NCI-H510A treated with DMSO at 0.1 percent for 48 hours (cell line): ENCODE results near the gene DCC.
"Not testable (repeated sequence)": the region's sequence is repeated elsewhere in the genome, so short reads cannot be mapped to it uniquely, and the experiment has no call there.

Experiments
- DNase-seq: peaks from one replicate; lab custom pipeline; 2025; lab: John Stamatoyannopoulos, UW

The DCC gene

GRCh38 chr18:52352920-52353319 is 12.9 kb downstream of the DCC start:
- DNase-seq = no peak

DNA sequence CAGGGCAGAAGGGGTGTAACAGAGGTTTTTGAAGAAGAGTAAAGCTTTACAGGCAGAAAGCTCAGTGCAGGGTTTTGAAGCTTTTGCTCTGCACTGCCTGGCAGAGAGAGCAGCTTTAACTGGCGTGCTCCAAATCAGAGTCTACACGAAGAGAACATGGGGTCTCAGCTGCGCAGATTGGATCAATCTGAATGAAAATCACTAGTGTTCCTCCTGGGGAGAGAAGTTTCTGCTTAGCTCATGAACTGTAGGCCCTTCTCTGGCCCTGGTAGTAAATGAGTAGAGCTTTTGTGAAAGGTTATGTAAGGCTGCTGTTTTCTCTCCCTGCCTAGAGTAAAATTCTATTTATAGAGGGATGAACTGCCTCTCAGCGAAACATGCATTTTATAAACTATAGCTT is 13.6 kb downstream of the DCC start:
- no peak for DNase-seq

DNA sequence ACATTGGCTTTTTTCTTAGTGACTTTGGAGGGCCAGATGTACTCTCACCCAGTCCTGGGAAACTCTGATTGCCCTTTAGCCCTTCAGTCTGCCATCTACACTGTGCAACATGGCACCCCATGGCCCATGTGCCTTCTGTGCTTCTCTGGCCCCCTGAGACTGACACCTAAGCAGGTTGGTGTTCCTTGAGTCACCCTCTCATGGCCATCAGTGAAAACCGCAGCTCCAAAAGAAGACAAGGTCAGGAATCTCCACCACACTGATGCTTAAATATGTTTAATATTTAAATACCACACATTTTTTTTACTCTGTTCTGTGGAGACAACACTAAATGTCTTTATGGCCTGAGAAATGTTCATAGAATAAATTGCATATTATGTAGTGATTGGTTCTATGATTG is 23.9 kb downstream of the DCC start:
- no peak for DNase-seq

DNA sequence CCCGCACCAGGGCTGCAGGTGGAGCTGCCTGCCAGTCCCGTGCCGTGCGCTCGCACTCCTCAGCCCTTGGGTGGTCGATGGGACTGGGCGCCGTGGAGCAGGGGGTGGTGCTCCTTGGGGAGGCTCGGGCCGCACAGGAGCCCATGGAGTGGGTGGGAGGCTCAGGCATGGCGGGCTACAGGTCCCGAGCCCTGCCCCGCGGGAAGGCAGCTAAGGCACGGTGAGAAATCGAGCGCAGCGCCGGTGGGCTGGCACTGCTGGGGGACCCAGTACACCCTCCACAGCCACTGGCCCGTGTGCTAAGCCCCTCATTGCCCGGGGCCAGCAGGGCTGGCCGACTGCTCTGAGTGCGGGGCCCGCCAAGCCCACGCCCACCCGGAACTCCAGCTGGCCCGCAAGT is 26.9 kb downstream of the DCC start:
- DNase-seq = not testable (repeated sequence)

DNA sequence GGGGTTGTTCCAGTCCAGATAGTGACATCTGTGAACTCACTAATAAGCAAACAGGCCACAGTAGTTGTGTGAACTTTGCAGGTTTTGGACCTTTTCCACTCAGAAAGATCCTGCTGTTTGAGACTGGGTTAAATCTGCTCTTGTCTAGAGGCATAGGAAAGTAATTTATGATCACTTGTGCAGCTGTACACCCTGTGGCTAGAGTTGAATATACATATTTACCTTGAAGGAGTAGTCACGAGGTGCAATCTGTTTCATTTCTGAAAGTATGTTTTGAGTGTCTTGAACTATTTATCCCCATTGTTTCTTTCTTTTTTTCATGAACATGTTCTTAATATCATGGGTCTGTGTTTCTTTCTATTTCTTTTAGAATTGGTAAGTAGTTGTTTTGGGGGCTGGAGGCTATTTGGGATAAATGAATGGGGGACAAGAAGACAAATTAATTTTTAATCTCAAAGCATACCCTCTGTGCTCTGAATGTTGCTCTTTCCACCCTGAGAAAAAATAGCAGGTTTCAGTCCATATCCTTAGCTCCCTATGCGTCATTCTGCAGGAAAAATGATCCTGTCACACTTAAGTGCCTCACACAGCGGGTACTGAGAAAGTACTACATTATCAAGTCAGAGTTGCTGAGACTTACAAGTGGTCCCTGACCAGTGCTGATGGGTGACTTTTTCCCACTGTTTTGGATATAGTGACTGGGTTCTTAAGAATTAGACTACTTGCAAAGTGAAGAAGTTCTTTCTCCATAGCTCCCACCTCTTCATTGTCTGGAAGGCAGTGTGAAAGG is 28.2 kb downstream of the DCC start:
- DNase-seq = no peak

DNA sequence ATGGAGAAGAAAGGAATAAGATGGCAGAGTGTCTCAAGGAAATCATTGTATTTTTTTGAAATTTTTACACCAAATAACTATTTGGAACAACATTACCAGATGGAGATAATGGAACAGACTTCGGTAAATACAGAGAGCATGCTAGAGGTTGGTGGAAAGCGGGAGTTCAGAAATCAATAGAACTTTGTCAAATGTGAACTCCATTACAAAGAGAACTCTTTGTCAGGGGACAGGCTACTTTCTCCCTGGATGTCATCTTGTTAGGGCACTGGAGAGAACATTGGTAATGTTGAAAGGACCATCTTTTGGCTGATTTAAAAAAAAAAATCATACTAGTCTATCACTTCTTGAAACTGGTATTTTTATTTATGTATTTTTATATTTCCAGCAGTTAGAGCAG is 30.8 kb downstream of the DCC start:
- no peak for DNase-seq

DNA sequence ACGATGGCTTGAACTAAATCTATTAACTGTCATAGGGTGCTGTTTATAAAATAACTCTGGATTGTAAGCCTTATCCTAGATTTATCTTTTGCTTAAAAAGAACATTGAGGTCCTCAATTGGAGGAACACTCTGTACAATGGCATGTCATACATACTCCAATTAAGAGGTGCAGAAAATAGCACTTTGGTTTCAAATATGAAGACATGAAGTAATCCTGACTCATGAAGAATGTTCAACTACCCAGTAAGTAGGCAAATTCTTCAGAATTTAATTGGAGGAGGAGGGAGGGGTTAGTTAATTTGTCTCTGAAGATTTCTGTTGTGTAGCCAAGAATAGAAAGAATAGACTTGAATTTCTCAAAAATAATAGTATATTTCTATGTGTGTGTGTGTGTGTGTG is 36.1 kb downstream of the DCC start:
- DNase-seq = no peak

DNA sequence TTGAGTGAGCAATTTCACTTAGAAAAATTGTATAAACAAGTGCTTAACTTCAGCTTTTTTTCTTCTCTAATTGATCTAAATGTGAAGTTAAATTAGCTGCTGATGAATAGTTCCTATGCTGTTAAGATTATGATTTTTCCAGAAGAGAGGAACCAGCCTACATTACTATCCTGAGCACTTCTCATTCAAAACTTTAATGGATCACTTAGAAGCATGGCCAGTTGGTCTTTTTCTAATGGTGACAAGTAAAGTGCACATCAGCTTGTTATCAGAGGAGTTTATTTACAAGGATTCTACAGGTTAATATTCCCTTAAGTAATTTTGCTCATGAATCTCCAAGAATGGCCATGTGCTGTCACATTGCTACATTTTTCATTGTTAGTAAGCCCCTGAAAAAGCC is 37.1 kb downstream of the DCC start:
- no peak for DNase-seq

DNA sequence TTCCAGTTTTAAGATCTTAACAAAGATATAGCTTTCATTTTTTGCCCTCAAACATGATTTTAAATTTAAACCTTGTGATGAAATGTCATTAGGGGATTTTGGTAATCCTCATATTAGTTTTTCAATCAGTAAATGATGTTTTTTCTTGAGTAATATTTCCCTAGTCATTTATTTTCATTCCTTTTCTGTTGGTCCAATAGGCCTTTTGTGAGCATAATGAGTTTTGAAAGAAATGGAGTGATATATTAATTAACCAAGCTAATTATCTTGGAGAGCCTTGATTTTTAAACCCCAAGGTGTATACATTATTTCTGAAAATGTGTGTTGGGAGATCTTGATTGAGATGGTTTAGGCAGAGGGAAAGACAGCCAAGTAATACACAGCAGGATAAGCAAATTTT is 46.3 kb downstream of the DCC start:
- no peak for DNase-seq

GRCh38 chr18:52387175-52387574 is 47.2 kb downstream of the DCC start:
- no peak for DNase-seq

DNA sequence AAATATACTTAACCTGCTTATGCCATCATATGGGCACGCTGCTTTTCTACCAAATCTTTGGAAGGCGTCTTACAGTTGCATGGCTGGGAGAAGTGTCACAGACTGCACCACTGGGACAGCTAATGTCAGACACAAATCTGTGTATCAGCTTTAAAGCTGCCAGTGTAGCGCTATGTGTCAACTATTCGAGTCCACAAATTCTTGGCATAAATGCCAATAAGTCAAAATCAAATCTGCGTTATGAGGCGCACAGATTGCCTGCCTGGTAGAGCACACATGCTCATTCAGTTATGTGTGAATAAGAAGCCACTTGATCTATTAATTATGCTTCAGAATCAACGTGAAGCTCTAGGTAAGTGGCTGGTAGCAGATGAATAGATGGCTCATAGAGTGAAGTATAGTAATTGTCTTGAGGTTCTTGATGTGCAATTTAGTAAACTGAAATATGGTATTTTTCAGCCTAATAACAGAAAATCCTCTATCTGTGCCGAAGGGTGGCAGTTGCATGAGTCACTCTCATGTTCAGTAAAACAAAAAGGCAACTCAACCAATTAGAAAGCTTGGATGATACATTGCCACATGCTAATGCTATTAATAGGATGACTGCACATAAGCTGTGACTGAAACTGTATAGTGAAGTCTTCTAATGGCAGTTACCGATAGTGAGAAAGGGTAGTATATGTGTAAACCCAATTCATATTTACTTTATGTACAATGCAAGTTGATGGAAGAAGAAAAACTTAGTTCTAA is 52.0 kb downstream of the DCC start:
- DNase-seq = no peak

GRCh38 chr18:52394602-52395001 is 54.6 kb downstream of the DCC start:
- DNase-seq = no peak

GRCh38 chr18:52395146-52395852 is 55.3 kb downstream of the DCC start:
- no peak for DNase-seq

- no peak for DNase-seq
Measured at GRCh38 chr18:52401236-52401635, 61.2 kb downstream of the DCC start.

DNA sequence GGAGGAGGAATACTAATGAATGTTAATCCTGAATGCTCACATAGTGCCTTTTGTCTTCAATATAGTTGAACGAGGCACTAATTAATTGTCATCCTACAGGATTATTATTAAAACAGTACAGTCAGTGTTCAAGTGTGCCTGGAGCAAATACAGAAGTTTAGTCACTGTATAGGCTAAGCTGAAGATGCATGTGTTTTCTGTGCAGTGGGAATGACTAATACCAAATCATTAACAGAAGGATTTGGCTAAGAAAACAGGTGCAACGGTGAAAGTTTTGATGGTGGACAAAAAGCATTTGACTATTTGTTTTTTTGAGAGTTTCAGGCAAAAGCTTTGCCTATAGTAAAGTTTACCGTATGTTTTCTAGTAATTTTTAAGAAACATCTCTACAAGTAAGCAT is 62.8 kb downstream of the DCC start:
- DNase-seq = no peak

- peak; percentile 48 for DNase-seq
Measured at GRCh38 chr18:52403291-52404021, 63.5 kb downstream of the DCC start.

GRCh38 chr18:52408800-52409302 is 68.9 kb downstream of the DCC start:
- no peak for DNase-seq

- DNase-seq = no peak
Measured at GRCh38 chr18:52409727-52410126, 69.7 kb downstream of the DCC start.

- DNase-seq = no peak
Measured at GRCh38 chr18:52415131-52415530, 75.1 kb downstream of the DCC start.

DNA sequence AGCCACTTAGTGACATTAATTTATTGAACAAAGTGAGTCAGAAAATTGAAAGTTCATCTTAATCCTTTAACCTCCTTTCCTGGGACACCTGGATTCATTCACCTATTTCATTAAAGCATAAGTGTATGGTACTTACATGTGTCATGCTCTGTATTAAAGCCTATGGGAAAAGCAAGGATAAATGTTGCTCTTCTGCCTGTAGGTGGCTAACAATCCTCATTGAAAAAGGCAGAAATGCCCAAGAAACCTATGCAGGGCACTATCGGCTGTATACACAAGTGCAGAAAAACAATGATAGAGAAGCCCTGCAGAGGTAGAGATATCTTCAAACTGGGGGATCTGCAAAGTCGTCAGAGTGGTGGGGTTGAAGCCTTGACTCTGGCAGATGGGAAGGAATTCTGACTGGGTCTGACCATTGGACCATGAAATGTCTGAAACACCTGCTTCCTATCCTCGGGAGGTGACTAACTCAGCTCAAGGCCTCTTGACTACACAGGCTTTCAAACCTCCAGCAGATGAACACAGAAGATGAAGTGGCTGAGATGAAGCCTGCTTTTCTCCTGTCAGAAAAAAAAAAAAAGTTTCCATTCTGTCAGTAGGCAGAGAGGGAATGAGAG is 83.1 kb downstream of the DCC start:
- DNase-seq = peak; percentile 81

GRCh38 chr18:52426041-52426440 is 86.0 kb downstream of the DCC start:
- DNase-seq = no peak

GRCh38 chr18:52426462-52426861 is 86.5 kb downstream of the DCC start:
- no peak for DNase-seq
